ENCODE data around the gene NPR1. TPM values are rescaled to one million over a fixed set of nuclear protein-coding genes. Genes with fewer than 3 reads are reported as not detected.

NPR1 gene
- total RNA-seq, 1 experiment from 2014 or later: 16.5 TPM

DNA sequence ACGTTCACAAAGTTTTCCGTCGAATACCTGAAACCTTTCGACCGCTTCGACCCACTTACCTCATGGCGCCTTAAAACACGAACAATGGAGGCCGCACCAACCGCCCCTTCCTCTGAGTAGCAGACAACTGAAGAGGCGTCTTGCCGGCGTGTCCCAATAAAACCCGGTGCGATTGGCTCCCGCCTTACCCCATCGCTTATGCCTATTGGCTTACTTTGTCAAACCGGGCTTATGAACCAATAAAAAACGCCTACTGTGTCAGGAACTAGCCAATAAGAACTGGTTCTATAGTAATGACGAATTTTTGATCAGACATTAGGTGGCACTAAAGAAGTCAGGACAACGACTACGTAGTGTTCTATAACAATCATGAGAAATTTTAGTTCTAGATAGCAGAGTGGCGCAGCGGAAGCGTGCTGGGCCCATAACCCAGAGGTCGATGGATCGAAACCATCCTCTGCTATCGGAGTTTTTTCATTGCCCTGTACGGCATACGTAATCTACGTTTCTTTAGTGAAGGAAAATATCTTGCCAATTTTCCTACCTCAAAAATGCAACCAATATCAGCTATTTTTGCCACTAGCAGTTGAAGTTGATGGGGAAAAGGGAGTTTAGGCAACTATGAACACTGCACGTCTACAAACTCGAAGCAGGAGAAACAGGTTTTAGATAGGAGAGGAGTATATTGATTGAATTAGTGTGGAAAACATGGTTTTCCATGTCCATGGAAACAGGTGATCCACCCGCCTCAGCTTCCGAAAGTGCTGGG is 7.4 kb upstream of the NPR1 start, which contains the start of gene ILF2 (continued):
- TF ChIP-seq, protein P1, sequence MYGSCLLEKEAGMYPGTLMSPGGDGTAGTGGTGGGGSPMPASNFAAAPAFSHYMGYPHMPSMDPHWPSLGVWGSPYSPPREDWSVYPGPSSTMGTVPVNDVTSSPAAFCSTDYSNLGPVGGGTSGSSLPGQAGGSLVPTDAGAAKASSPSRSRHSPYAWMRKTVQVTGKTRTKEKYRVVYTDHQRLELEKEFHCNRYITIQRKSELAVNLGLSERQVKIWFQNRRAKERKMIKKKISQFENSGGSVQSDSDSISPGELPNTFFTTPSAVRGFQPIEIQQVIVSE (CRISPR knock-in tag; IDR thresholded peaks at IDR 0.05; ENCODE audit: borderline replicate concordance): peak; percentile 89
- TF ChIP-seq NFE2L1 (CRISPR knock-in tag; IDR thresholded peaks at IDR 0.05) (no peak), ZNF121 (CRISPR knock-in tag; IDR thresholded peaks at IDR 0.05) (no peak), ZBTB21 (CRISPR knock-in tag; IDR thresholded peaks at IDR 0.05; ENCODE audit: borderline replicate concordance) (no peak), OVOL2 (CRISPR knock-in tag; IDR thresholded peaks at IDR 0.05; ENCODE audit: borderline replicate concordance) (no peak), SOX15 (CRISPR knock-in tag; IDR thresholded peaks at IDR 0.05) (no peak), ESRRA (CRISPR knock-in tag; IDR thresholded peaks at IDR 0.05; ENCODE audit: borderline replicate concordance) (no peak), ZNF671 (CRISPR knock-in tag; IDR thresholded peaks at IDR 0.05) (no peak), KAT7 (CRISPR knock-in tag; IDR thresholded peaks at IDR 0.05; ENCODE audit: borderline replicate concordance) (no peak), NR3C1 (CRISPR knock-in tag; conservative IDR thresholded peaks at IDR 0.05; ENCODE audit: low read depth) (no peak), RORB (CRISPR knock-in tag; IDR thresholded peaks at IDR 0.05) (peak; percentile 29; the same call in 1 of the 2 replicates), FOXP1 (CRISPR knock-in tag; IDR thresholded peaks at IDR 0.05; ENCODE audit: borderline replicate concordance) (no peak), GRHL2 (CRISPR knock-in tag; IDR thresholded peaks at IDR 0.05; ENCODE audit: insufficient replicate concordance, severe bottlenecking) (no peak)
- TF ChIP-seq, protein P2, sequence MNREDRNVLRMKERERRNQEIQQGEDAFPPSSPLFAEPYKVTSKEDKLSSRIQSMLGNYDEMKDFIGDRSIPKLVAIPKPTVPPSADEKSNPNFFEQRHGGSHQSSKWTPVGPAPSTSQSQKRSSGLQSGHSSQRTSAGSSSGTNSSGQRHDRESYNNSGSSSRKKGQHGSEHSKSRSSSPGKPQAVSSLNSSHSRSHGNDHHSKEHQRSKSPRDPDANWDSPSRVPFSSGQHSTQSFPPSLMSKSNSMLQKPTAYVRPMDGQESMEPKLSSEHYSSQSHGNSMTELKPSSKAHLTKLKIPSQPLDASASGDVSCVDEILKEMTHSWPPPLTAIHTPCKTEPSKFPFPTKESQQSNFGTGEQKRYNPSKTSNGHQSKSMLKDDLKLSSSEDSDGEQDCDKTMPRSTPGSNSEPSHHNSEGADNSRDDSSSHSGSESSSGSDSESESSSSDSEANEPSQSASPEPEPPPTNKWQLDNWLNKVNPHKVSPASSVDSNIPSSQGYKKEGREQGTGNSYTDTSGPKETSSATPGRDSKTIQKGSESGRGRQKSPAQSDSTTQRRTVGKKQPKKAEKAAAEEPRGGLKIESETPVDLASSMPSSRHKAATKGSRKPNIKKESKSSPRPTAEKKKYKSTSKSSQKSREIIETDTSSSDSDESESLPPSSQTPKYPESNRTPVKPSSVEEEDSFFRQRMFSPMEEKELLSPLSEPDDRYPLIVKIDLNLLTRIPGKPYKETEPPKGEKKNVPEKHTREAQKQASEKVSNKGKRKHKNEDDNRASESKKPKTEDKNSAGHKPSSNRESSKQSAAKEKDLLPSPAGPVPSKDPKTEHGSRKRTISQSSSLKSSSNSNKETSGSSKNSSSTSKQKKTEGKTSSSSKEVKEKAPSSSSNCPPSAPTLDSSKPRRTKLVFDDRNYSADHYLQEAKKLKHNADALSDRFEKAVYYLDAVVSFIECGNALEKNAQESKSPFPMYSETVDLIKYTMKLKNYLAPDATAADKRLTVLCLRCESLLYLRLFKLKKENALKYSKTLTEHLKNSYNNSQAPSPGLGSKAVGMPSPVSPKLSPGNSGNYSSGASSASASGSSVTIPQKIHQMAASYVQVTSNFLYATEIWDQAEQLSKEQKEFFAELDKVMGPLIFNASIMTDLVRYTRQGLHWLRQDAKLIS (CRISPR knock-in tag; IDR thresholded peaks at IDR 0.05; ENCODE audit: borderline replicate concordance): no peak
- TF ChIP-seq, protein P3, sequence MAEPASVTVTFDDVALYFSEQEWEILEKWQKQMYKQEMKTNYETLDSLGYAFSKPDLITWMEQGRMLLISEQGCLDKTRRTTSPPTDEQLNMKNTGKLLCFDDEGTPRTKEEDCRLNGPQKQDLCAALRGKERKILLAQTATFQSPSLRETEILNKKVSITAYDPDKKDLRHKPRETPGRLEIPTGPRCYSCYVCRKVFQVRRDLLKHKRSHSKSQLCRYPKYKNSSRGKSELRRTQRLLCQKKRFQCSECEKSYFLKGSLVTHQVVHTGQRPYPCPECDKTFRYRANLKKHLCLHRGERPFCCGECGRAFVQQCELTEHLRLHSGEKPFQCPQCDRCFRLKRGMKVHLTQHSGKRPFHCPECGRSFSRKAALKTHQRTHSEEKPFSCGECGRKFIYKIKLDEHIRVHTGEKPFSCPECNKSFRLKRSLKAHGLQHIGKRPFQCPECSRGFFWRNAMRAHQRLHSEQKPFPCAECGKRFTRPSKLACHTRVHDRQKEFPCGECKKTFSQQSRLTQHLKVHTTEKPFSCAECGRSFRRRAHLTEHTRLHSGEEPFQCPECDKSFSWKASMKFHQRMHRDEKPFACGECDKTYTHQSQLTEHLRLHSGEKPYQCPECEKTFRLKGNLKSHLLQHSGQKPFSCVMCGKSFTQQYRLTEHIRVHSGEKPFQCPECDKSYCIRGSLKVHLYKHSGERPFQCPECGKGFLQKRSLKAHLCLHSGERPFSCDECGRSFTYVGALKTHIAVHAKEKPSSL (CRISPR knock-in tag; conservative IDR thresholded peaks at IDR 0.05): no peak
- TF ChIP-seq, protein P4, sequence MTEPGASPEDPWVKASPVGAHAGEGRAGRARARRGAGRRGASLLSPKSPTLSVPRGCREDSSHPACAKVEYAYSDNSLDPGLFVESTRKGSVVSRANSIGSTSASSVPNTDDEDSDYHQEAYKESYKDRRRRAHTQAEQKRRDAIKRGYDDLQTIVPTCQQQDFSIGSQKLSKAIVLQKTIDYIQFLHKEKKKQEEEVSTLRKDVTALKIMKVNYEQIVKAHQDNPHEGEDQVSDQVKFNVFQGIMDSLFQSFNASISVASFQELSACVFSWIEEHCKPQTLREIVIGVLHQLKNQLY (CRISPR knock-in tag; IDR thresholded peaks at IDR 0.05): no peak
- TF ChIP-seq, protein P5, sequence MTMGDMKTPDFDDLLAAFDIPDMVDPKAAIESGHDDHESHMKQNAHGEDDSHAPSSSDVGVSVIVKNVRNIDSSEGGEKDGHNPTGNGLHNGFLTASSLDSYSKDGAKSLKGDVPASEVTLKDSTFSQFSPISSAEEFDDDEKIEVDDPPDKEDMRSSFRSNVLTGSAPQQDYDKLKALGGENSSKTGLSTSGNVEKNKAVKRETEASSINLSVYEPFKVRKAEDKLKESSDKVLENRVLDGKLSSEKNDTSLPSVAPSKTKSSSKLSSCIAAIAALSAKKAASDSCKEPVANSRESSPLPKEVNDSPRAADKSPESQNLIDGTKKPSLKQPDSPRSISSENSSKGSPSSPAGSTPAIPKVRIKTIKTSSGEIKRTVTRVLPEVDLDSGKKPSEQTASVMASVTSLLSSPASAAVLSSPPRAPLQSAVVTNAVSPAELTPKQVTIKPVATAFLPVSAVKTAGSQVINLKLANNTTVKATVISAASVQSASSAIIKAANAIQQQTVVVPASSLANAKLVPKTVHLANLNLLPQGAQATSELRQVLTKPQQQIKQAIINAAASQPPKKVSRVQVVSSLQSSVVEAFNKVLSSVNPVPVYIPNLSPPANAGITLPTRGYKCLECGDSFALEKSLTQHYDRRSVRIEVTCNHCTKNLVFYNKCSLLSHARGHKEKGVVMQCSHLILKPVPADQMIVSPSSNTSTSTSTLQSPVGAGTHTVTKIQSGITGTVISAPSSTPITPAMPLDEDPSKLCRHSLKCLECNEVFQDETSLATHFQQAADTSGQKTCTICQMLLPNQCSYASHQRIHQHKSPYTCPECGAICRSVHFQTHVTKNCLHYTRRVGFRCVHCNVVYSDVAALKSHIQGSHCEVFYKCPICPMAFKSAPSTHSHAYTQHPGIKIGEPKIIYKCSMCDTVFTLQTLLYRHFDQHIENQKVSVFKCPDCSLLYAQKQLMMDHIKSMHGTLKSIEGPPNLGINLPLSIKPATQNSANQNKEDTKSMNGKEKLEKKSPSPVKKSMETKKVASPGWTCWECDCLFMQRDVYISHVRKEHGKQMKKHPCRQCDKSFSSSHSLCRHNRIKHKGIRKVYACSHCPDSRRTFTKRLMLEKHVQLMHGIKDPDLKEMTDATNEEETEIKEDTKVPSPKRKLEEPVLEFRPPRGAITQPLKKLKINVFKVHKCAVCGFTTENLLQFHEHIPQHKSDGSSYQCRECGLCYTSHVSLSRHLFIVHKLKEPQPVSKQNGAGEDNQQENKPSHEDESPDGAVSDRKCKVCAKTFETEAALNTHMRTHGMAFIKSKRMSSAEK (CRISPR knock-in tag; IDR thresholded peaks at IDR 0.05; ENCODE audit: borderline replicate concordance): no peak
- TF ChIP-seq, protein P6, sequence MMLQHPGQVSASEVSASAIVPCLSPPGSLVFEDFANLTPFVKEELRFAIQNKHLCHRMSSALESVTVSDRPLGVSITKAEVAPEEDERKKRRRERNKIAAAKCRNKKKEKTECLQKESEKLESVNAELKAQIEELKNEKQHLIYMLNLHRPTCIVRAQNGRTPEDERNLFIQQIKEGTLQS (CRISPR knock-in tag; conservative IDR thresholded peaks at IDR 0.05): no peak
- TF ChIP-seq, protein P7, sequence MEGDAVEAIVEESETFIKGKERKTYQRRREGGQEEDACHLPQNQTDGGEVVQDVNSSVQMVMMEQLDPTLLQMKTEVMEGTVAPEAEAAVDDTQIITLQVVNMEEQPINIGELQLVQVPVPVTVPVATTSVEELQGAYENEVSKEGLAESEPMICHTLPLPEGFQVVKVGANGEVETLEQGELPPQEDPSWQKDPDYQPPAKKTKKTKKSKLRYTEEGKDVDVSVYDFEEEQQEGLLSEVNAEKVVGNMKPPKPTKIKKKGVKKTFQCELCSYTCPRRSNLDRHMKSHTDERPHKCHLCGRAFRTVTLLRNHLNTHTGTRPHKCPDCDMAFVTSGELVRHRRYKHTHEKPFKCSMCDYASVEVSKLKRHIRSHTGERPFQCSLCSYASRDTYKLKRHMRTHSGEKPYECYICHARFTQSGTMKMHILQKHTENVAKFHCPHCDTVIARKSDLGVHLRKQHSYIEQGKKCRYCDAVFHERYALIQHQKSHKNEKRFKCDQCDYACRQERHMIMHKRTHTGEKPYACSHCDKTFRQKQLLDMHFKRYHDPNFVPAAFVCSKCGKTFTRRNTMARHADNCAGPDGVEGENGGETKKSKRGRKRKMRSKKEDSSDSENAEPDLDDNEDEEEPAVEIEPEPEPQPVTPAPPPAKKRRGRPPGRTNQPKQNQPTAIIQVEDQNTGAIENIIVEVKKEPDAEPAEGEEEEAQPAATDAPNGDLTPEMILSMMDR (IDR thresholded peaks at IDR 0.05): no peak
- TF ChIP-seq, protein P8, sequence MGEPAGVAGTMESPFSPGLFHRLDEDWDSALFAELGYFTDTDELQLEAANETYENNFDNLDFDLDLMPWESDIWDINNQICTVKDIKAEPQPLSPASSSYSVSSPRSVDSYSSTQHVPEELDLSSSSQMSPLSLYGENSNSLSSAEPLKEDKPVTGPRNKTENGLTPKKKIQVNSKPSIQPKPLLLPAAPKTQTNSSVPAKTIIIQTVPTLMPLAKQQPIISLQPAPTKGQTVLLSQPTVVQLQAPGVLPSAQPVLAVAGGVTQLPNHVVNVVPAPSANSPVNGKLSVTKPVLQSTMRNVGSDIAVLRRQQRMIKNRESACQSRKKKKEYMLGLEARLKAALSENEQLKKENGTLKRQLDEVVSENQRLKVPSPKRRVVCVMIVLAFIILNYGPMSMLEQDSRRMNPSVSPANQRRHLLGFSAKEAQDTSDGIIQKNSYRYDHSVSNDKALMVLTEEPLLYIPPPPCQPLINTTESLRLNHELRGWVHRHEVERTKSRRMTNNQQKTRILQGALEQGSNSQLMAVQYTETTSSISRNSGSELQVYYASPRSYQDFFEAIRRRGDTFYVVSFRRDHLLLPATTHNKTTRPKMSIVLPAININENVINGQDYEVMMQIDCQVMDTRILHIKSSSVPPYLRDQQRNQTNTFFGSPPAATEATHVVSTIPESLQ (CRISPR knock-in tag; IDR thresholded peaks at IDR 0.05): no peak
- TF ChIP-seq, protein P9, sequence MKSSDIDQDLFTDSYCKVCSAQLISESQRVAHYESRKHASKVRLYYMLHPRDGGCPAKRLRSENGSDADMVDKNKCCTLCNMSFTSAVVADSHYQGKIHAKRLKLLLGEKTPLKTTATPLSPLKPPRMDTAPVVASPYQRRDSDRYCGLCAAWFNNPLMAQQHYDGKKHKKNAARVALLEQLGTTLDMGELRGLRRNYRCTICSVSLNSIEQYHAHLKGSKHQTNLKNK (CRISPR knock-in tag; IDR thresholded peaks at IDR 0.05): 0 out of 2 replicates have a peak, but pooled peaks have one; percentile 71
